GM21367 (cell line): ENCODE results near the gene SPRY4.
"Not testable (repeated sequence)": the region's sequence is repeated elsewhere in the genome, so short reads cannot be mapped to it uniquely, and the experiment has no call there.

Experiments
- ATAC-seq: cut with Tn5 transposase; IDR thresholded peaks from one replicate; pipeline ENCODE4 v1.9.1; 2021; ENCODE audit not compliant: unreplicated experiment

Gene SPRY4

GRCh38 chr5:142316051-142316450 is 8.8 kb downstream of the SPRY4 start:
- no peak for ATAC-seq

GRCh38 chr5:142315096-142315900 is 9.5 kb downstream of the SPRY4 start:
- ATAC-seq: no peak

DNA sequence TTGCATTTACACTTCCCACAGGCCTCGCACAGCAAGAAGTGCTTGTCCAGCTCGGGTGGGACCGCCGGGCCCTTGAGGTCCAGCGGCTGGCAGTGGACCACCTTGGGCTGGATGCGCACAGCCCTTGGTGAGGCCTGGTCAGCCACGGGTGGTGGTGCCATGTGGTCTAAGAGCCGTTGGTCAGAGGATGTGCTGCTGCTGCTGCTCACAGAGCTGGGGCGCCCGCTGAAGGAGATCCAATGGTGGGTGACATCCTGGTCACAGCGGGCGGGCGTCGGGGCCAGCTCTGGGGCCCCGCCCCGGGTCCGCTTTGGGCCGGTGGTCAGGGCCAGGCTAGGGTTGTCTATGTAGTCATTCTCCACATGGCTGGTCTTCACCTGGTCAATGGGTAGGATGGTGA is 10.2 kb downstream of the SPRY4 start:
- ATAC-seq: no peak

DNA sequence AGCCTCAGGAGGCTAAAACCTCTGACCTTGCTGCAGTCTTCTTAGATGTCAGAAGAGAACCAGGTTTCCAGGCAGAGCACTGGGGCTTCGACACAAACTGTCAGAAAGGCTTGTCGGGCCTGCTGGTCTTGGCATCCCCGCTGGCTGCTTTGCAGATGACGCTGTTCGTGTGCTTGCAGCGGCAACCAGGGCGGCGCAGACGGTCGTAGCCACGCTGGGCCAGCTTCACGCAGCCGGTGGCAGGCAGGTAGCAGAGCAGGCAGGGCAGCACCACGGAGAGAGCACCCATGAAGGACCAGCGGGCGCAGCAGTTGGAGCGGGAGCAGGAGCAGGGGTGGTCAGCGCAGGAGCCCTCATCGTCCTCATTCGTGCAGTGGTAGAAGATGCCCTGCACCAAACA is 10.7 kb downstream of the SPRY4 start:
- ATAC-seq: no peak

GRCh38 chr5:142313682-142314081 is 11.1 kb downstream of the SPRY4 start:
- no peak for ATAC-seq

GRCh38 chr5:142313275-142313674 is 11.5 kb downstream of the SPRY4 start:
- ATAC-seq: no peak

GRCh38 chr5:142312399-142312798 is 12.4 kb downstream of the SPRY4 start:
- ATAC-seq: no peak

DNA sequence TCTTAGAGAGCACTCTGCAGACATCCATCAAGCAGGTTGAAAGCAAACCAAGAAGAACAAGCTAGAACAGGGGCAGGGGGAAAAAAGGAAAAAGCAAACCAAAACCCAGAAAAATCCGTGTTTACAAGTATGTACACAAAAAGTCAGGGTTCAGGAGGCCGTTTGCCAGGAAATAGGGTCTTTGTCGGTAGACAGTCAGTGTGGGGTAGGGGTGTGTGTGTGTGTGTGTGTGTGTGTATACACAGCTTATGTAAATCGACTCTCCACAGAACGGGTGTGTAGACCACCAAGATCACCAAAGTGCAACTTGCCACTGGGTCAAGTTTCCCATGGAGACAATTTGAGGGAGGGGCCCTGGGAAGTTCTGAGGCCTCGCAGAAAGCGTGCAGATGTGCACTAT is 13.1 kb downstream of the SPRY4 start:
- no peak for ATAC-seq

- ATAC-seq: no peak
These were observed 14.0 kb downstream of the SPRY4 start for GRCh38 chr5:142310803-142311202.

DNA sequence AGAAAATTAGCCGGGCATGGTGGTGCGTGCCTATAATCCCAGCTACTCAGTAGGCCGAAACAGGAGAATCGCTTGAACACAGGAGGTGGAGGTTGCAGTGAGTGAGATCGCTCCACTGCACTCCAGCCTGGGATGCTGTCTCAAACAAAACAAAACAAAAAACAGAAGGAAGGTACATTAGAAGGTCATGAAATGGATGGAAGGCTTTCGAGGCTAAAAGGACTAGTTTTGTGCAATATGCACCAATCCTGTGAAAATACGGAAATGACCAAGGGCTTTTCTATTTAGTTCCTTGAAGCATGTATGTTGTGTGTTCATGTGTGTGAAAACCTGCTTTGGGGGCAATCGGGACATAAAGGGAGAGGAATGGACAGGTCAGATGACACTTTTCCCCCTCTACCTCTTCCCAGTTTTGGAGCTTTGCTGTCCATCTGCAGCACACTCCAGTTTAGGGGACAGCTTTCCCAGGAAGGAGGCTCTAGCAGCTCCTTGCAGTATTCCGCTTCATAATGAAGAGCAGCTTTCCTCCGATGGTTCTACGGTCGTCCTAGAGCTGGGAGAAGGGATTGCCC is 15.0 kb downstream of the SPRY4 start:
- ATAC-seq: no peak

DNA sequence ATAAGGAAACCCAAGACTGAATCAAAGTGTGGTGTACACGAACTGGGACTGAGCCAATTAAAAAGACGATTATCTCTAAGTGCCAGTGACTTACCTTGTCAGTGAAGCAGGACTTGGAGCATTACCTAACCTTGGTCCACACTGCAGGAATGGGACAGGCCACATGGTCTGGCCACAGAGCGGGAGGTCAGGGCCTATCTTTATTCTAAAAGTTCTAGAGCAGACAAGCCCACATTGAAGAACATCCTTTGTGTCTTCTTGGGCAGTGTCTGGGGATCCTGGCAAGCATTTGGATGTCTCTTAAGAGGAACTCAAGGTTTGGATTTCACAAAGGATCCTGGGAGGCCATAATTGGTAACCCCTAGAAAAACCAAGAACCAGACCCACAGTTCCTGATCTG is 16.5 kb downstream of the SPRY4 start:
- no peak for ATAC-seq

DNA sequence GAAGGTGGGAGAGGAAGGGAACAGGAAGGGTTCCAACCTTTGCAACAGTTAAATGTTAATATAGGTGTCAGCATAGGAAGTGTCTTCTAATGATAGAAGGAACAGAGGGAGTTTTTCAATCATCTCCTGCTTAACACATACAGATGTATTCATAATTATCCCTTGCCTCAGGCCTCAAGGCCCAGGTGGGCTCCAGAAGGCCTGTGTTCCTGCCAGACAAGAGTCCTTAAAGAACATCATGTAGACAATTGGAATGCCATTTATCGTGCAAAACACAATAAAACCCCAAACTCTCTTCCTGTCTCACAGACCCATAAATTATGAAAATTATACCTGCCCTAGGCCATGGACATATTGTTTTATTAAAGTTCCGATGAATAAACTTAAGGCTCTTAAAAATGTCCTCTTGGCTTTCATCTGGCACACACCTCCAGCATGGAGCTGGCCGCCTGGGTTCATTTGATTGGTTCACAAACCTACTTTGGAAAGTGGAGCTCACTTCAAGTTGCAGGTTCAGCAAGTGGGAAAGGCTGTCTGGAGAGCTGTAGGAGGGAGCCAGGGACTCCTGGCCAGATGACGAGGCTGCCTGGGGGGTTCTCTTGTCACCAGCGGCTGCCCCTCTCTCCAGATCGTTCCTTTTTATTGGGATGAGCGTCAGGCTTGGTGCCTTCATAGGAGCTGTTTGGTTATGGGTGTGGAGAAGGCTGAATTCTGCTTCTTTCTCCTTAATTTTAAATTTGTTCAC is 17.5 kb downstream of the SPRY4 start:
- ATAC-seq: no peak

DNA sequence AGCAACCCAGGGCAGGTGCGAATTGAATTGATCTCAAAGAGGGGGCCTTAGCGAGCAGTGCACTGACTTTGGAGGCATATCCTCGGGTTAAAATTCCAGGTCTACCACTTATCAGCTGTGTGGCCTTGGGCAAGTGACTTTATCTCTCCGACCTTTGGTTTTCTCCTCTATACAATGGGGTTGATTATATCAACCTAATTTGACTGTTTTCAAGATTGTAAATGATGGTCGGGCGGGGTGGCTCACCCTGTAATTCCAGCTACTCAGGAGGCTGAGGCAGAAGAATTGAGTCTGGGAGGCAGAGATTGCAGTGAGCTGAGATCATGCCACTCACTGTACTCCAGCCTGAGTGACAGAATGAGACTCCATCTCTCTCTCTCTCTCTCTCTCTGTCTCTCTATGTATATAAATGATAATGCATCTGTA is 18.7 kb downstream of the SPRY4 start:
- no peak for ATAC-seq

DNA sequence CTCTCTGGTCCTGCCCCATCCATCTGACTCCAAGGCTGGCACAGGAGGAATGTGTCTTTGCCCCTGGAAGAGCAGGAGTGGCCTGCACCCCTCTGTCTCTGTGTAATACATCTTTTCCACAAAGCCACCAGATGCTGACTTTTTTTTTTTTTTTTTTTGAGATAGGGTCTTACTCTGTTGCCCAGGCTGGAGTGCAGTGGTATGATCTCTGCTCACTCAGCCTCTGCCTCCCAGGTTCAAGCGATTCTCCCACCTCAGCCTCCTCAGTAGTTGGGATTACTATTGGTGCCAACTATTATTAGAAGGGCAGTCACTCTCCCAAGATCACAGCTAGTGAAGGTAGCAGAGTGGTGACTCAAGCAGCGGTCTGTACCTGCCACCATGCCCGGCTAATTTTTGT is 19.6 kb downstream of the SPRY4 start:
- ATAC-seq: no peak

- no peak for ATAC-seq
These were observed 20.7 kb downstream of the SPRY4 start for GRCh38 chr5:142304013-142304701.

DNA sequence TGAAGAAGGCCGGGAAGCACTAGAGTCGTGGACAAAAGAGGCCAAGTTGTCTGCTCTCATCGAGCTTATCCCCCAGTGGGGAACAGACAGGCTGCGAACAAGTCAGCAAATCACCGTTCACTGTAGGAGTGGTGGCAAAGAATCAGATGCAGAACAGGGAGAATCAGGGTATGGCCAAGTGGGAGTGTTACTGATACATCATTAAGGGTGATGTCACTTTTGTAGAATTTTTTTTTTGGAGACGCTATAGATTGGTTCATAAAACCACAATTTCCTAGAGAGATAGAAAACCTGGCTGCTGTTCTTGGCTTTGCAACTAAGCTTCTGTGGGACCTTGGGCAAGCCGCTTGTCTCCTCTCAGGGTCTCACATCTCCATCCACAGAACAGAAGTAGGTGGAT is 21.3 kb downstream of the SPRY4 start:
- no peak for ATAC-seq

GRCh38 chr5:142301540-142301939 is 23.3 kb downstream of the SPRY4 start:
- ATAC-seq: no peak

GRCh38 chr5:142300677-142301076 is 24.1 kb downstream of the SPRY4 start:
- ATAC-seq: no peak

GRCh38 chr5:142298789-142299188 is 26.0 kb downstream of the SPRY4 start:
- no peak for ATAC-seq

DNA sequence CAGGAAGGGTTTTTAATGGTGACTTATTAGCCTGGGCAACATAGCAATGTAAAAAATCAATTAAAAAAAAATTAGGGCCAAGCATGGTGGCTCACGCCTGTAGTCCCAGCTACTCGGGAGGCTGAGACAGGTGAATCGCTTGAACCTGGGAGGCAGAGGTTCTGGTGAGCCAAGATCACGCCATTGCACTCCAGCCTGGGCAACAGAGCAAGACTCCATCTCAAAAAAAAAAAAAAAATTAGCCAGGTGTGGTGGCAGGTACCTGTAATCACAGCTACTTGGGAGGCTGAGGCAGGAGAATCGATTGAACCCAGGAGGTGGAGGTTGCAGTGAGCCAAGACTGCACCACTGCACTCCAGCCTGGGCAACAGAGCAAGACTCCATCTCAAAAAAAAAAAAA is 27.0 kb downstream of the SPRY4 start:
- ATAC-seq: not testable (repeated sequence)

GRCh38 chr5:142296914-142297417 is 27.9 kb downstream of the SPRY4 start:
- no peak for ATAC-seq
